K562 (cell line): Measurements from ENCODE around the gene PSPH. TPM values are rescaled to one million over a fixed set of nuclear protein-coding genes. Genes with fewer than 3 reads are reported as not detected.

ENCODE experiments used
- ATAC-seq: fragments of 200-7000 bp; cut with Tn5 transposase; 3 replicates; pipeline ENCODE4 v1.9.1; 2020; ENCODE audit warnings: moderate library complexity
- BruUV-seq: library from RNA; stranded (reverse); fragments of 400-500 nt; replicated peaks from 2 replicates; lab custom pipeline; 2021; lab: Mats Ljungman, UMichigan
- CTCF ChIA-PET: fragments of 300-600 bp; formaldehyde crosslinking; extraction: SDS; loops from one replicate; lab custom pipeline; 2021; ENCODE audit warnings: low intra/inter-chr PET ratio; lab: Yijun Ruan, JAX
- POLR2A ChIA-PET: fragments of 300-600, 350-650 bp; sonication (Branson Sonifier 250); formaldehyde crosslinking; extraction: SDS; loops from one replicate; lab custom pipeline; 2021; ENCODE audit warnings: antibody characterized with exemption, inconsistent platforms; lab: Yijun Ruan, JAX
- DNase-seq, 4 experiments: peaks; one replicate each; pipeline versions ENCODE4 v3.0.0 to v3.0.0-alpha.2; 2011 to 2018; ENCODE audit warnings: low spot score in 3 of 4, mixed read lengths in 3 of 4; ENCODE audit errors: extremely low read depth in 1 of 4
- FAIRE-seq: peaks from 2 replicates; lab custom pipeline; 2011; peaks lifted over from hg19 to GRCh38; lab: Jason Lieb, UNC
- H2AFZ ChIP-seq: 2 replicates; pipeline ENCODE4 v1.6.0; 2011; ENCODE audit warnings: low read depth, low read length, control low read depth, inconsistent platforms
- H3K27ac ChIP-seq: fragments of 200-600 bp; 3 replicates; pipeline ENCODE4 v1.8.0; 2011; ENCODE audit warnings: low read depth, mild to moderate bottlenecking, control low read depth, inconsistent platforms, low read length, moderate library complexity, mixed read lengths; ENCODE audit errors: extremely low read depth
- H3K27me3 ChIP-seq, 2 experiments: fragments of 300-600 bp in 1 of 2; 2 replicates in 1 of 2; 3 replicates in 1 of 2; pipeline versions ENCODE4 v1.6.0 to v1.8.0; 2011; ENCODE audit warnings: inconsistent platforms in 2 of 2, low read length in 2 of 2, mild to moderate bottlenecking in 1 of 2, mixed read lengths in 1 of 2, moderate library complexity in 1 of 2; ENCODE audit not compliant: control insufficient read depth in 2 of 2, insufficient read depth in 2 of 2
- H3K36me3 ChIP-seq: fragments of 300-600 bp; 3 replicates; pipeline ENCODE4 v1.8.0; 2011; ENCODE audit warnings: mild to moderate bottlenecking, low read length, inconsistent platforms; ENCODE audit not compliant: control insufficient read depth, insufficient read depth
- H3K4me1 ChIP-seq, 2 experiments: fragments of 200-600 bp in 1 of 2; replicated peaks in 1 of 2; 2 replicates in 1 of 2; 3 replicates in 1 of 2; pipeline versions ENCODE4 v1.5.1 to v1.8.0; 2011; ENCODE audit warnings: inconsistent platforms in 2 of 2, low read length in 2 of 2, mild to moderate bottlenecking in 1 of 2, mixed read lengths in 1 of 2, moderate library complexity in 1 of 2; ENCODE audit not compliant: control insufficient read depth in 2 of 2, insufficient read depth in 2 of 2
- H3K4me2 ChIP-seq: 2 replicates; pipeline ENCODE4 v1.6.1; 2011; ENCODE audit warnings: low read length, control low read depth, inconsistent platforms, mixed read lengths; ENCODE audit not compliant: insufficient read depth
- H3K4me3 ChIP-seq: fragments of 200-600 bp; sonication (generic), shearing (Covaris generic); 2 replicates; pipeline ENCODE4 v1.5.1; 2016; ENCODE audit warnings: control low read depth, inconsistent platforms
- H3K79me2 ChIP-seq: fragments of 200-600 bp; 3 replicates; pipeline ENCODE4 v1.8.0; 2011; ENCODE audit warnings: low read length, inconsistent platforms; ENCODE audit not compliant: control insufficient read depth, insufficient read depth
- H3K9ac ChIP-seq, 2 experiments: 2 replicates each; pipeline versions ENCODE4 v1.6.0 to v1.6.1; 2011; ENCODE audit warnings: low read depth in 2 of 2, low read length in 2 of 2, control low read depth in 1 of 2, inconsistent platforms in 1 of 2, mild to moderate bottlenecking in 1 of 2, mixed read lengths in 1 of 2; ENCODE audit not compliant: insufficient read depth in 1 of 2
- H3K9me1 ChIP-seq: one replicate; pipeline ENCODE4 v1.6.0; 2011; ENCODE audit warnings: inconsistent platforms, mild to moderate bottlenecking, low read length, moderate library complexity; ENCODE audit not compliant: control insufficient read depth, insufficient read depth
- H3K9me3 ChIP-seq: replicated peaks from 2 replicates; pipeline ENCODE4 v1.5.1; 2011; ENCODE audit warnings: low read depth, low read length, inconsistent platforms; ENCODE audit not compliant: control insufficient read depth, insufficient read depth
- H4K20me1 ChIP-seq: replicated peaks from 2 replicates; pipeline ENCODE4 v1.6.1; 2011; ENCODE audit warnings: low read length, inconsistent platforms, mixed read lengths; ENCODE audit not compliant: control insufficient read depth, insufficient read depth
- MBD2 ChIP-seq: sonication (generic); IDR thresholded peaks from 2 replicates; pipeline ENCODE4 v1.6.1; 2016; ENCODE audit warnings: low read depth, borderline replicate concordance
- MYNN ChIP-seq, 2 experiments: sonication (generic); formaldehyde crosslinking in 1 of 2; IDR thresholded peaks; 2 replicates each; pipeline versions ENCODE4 v1.5.0 to v1.6.1; 2016 to 2020; ENCODE audit warnings: antibody characterized with exemption in 1 of 2, missing genetic modification reagents in 1 of 2
- POLR2AphosphoS2 ChIP-seq: IDR thresholded peaks from 2 replicates; pipeline ENCODE4 v1.6.1; 2012; ENCODE audit warnings: low read length, improper control_type of control experiment
- SUPT5H ChIP-seq: fragments of 450-650 bp; IDR thresholded peaks from 2 replicates; pipeline ENCODE4 v1.6.1; 2016
- TAF9B ChIP-seq: fragments of 450-650 bp; IDR thresholded peaks from 2 replicates; pipeline ENCODE4 v1.6.1; 2018; ENCODE audit warnings: mild to moderate bottlenecking; ENCODE audit not compliant: partially characterized antibody
- ZNF124 ChIP-seq: sonication (generic); formaldehyde crosslinking; IDR thresholded peaks from 2 replicates; pipeline ENCODE4 v1.8.1; 2022; ENCODE audit warnings: missing genetic modification reagents
- WGBS: fragments of 100-300 bp; shearing (Covaris generic); methylation state at CpG from one replicate; pipeline ENCODE4 v1.1.6; 2016; ENCODE audit warnings: low coverage, mixed read lengths; ENCODE audit not compliant: insufficient coverage; ENCODE audit errors: missing lambda C conversion rate; 5-methylcytosine and 5-hydroxymethylcytosine counted together
- in situ Hi-C: fragments of 300-500 bp; cut with MboI; formaldehyde crosslinking; loops from 4 replicates; pipeline ENCODE4 v1.15.0; 2018; ENCODE audit warnings: inconsistent platforms, mixed read lengths
- intact Hi-C: fragments of 100-400 bp; cut with micrococcal nuclease; formaldehyde crosslinking; loops from 2 replicates; pipeline ENCODE4 v1.14.2; 2022
- polyA plus RNA-seq, 8 experiments: library from polyadenylated mRNA; depleted of rRNA in 4 of 8; stranded (reverse) in 5 of 8; unstranded in 3 of 8; fragments of >200 nt; fragmentation: Nextera tagmentation in 2 of 8; fragmentation: Illumina TruSeq in 1 of 8; extraction: Ambion mirVana in 2 of 8; extraction: Trizol in 1 of 8; gene quantifications; 2 replicates each; pipeline versions ENCODE4 v1.2.1 to v1.2.3, GENCODE V29; 2011 to 2014; ENCODE audit warnings: inconsistent platforms in 1 of 8, missing spikeins in 1 of 8
- total RNA-seq, 7 experiments: library from RNA; depleted of rRNA in 6 of 7; stranded (reverse); fragments of >200 nt in 6 of 7; fragmentation: Illumina TruSeq in 2 of 7; extraction: Trizol in 2 of 7; gene quantifications; 2 replicates each; pipeline versions ENCODE4 v1.2.1 to v1.2.3, GENCODE V29; 2011 to 2021; ENCODE audit warnings: low replicate concordance in 1 of 7

PSPH gene
- total and polyA plus RNA-seq, 9 of the 15 experiments (the other 6 are each of a cell fraction or from before 2014, with no cell fraction given), result 6.3 to 46.8 (median 20.2) TPM

GRCh38 chr7:56099653-56100052 lies 48.4 kb upstream of the PSPH start:
- peaks cover 56% of the 10 kb centered on the region for H3K36me3 ChIP-seq
- BruUV-seq, result no TSS peak
- POLR2A ChIA-PET, result interaction anchor here (0.6 to 1.0 kb wide), 2 partner anchors 26 to 77 kb away, joined by 3 to 4 read pairs; no protein-coding TSS in a partner anchor
- WGBS, result 91% methylated on average over 3 of the region's 3 CpGs
- no peaks in the 10 kb centered on the region for H3K27me3 ChIP-seq
- in situ Hi-C loops, result no loop called here
- no peaks in the 10 kb centered on the region for H3K9me3 ChIP-seq
- H3K27ac ChIP-seq, result no peak overlapping the region
- H3K4me1 ChIP-seq, result peaks cover 2 to 7% of the 10 kb centered on the region in 2 experiments; a peak in 4 of 5 replicates
- intact Hi-C loops, result no loop called here
- H3K4me3 ChIP-seq, result no peak overlapping the region
- H4K20me1 ChIP-seq, result peaks cover 8% of the 10 kb centered on the region; the same call in 1 of the 2 replicates
- H2AFZ ChIP-seq, result no peak overlapping the region
- TF ChIP-seq ZNF124 (CRISPR knock-in tag), result no peak
- peak; percentile 15; the same call in 1 of the 2 replicates for TF ChIP-seq MYNN (IDR thresholded peaks at IDR 0.05)
- no peak for TF ChIP-seq MYNN (CRISPR knock-in tag; IDR thresholded peaks at IDR 0.05)
- no peak for TF ChIP-seq TAF9B
- TF ChIP-seq MBD2, result no peak
- peak; percentile 66; the same call in 1 of the 2 replicates for TF ChIP-seq POLR2AphosphoS2
- TF ChIP-seq SUPT5H, result peak; percentile 3; the same call in 1 of the 2 replicates
- no peak overlapping the region for H3K4me2 ChIP-seq
- CTCF ChIA-PET, result no interaction called here
- H3K79me2 ChIP-seq, result peaks cover 23% of the 10 kb centered on the region
- H3K9me1 ChIP-seq, result no peaks in the 10 kb centered on the region
- H3K9ac ChIP-seq, result no peak overlapping the region
- DNase-seq (no peak), ATAC-seq (peak; percentile 64), FAIRE-seq (no peak)
